ENCODE results near the gene MRM3.

MRM3 gene

GRCh38 chr17:807523-808294, 25.6 kb downstream of the MRM3 start:
- H3K27me3 ChIP-seq (ENCODE audit: low read depth, low read length) = no peaks in the 10 kb centered on the region
- no peaks in the 10 kb centered on the region for H3K79me2 ChIP-seq (ENCODE audit: low read length)
- H3K4me3 ChIP-seq (ENCODE audit: low read length) = no peak overlapping the region
- H3K4me2 ChIP-seq (ENCODE audit: low read length) = no peak overlapping the region
- TF ChIP-seq EZH2phosphoT487 (IDR thresholded peaks at IDR 0.05; ENCODE audit: low read depth) (no peak), CTCF (IDR thresholded peaks at IDR 0.05; ENCODE audit: low read depth, low read length) (no peak)
- no peak overlapping the region for H3K27ac ChIP-seq (ENCODE audit: low read length)
- no peaks in the 10 kb centered on the region for H3K36me3 ChIP-seq (replicated peaks; ENCODE audit: low read depth, low read length)
- H2AFZ ChIP-seq (ENCODE audit: low read depth, low read length) = no peak overlapping the region
- H3K9ac ChIP-seq (ENCODE audit: low read length) = no peak overlapping the region
- H4K20me1 ChIP-seq (ENCODE audit: insufficient read depth, low read length) = no peaks in the 10 kb centered on the region
- H3K9me3 ChIP-seq (ENCODE audit: insufficient read depth, low read length) = no peaks in the 10 kb centered on the region
- no peaks in the 10 kb centered on the region for H3K4me1 ChIP-seq (ENCODE audit: low read length)

- Histone ChIP-seq H3K79me2 (ENCODE audit: low read length) (no peaks in the 10 kb centered on the region), H3K4me1 (ENCODE audit: low read length) (no peaks in the 10 kb centered on the region), H3K27ac (ENCODE audit: low read length) (no peak overlapping the region), H3K36me3 (replicated peaks; ENCODE audit: low read depth, low read length) (no peaks in the 10 kb centered on the region), H3K9me3 (ENCODE audit: insufficient read depth, low read length) (no peaks in the 10 kb centered on the region), H4K20me1 (ENCODE audit: insufficient read depth, low read length) (no peaks in the 10 kb centered on the region), H3K9ac (ENCODE audit: low read length) (no peak overlapping the region), H3K4me3 (ENCODE audit: low read length) (no peak overlapping the region), H2AFZ (ENCODE audit: low read depth, low read length) (no peak overlapping the region), H3K4me2 (ENCODE audit: low read length) (no peak overlapping the region), H3K27me3 (ENCODE audit: low read depth, low read length) (no peaks in the 10 kb centered on the region)
- TF ChIP-seq EZH2phosphoT487 (IDR thresholded peaks at IDR 0.05; ENCODE audit: low read depth) = no peak
- TF ChIP-seq CTCF (IDR thresholded peaks at IDR 0.05; ENCODE audit: low read depth, low read length) = no peak
Observed at GRCh38 chr17:811051-811784, 29.1 kb downstream of the MRM3 start.

GRCh38 chr17:812638-813204, 30.6 kb downstream of the MRM3 start:
- Histone ChIP-seq H3K4me1 (ENCODE audit: low read length) (no peaks in the 10 kb centered on the region), H3K9ac (ENCODE audit: low read length) (no peak overlapping the region), H3K9me3 (ENCODE audit: insufficient read depth, low read length) (no peaks in the 10 kb centered on the region), H4K20me1 (ENCODE audit: insufficient read depth, low read length) (no peaks in the 10 kb centered on the region), H3K27ac (ENCODE audit: low read length) (no peak overlapping the region), H3K27me3 (ENCODE audit: low read depth, low read length) (no peaks in the 10 kb centered on the region), H3K4me2 (ENCODE audit: low read length) (no peak overlapping the region), H3K36me3 (replicated peaks; ENCODE audit: low read depth, low read length) (no peaks in the 10 kb centered on the region), H3K4me3 (ENCODE audit: low read length) (no peak overlapping the region), H3K79me2 (ENCODE audit: low read length) (no peaks in the 10 kb centered on the region), H2AFZ (ENCODE audit: low read depth, low read length) (no peak overlapping the region)
- TF ChIP-seq CTCF (IDR thresholded peaks at IDR 0.05; ENCODE audit: low read depth, low read length) (no peak), EZH2phosphoT487 (IDR thresholded peaks at IDR 0.05; ENCODE audit: low read depth) (no peak)

DNA sequence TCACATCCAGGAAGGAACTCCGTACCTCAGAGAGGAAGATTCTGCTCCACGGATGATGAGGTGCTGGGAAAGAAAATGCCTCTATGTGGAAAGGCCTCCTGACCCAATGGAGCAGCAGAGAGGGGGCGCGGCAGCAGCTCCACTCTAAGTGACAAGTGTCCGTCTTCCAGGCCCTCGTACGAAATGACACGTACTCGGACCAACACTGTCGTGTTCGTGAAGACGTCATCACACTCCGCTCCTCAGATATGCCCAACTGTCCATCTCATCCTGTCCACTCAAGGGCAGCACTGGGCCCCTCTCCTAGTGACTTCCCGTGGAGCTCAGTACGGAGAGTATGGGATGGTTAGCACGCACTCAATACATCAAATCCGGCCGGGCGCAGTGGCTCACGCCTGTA, 32.2 kb downstream of the MRM3 start:
- Histone ChIP-seq H4K20me1 (ENCODE audit: insufficient read depth, low read length) (no peaks in the 10 kb centered on the region), H3K9ac (ENCODE audit: low read length) (no peak overlapping the region), H3K36me3 (replicated peaks; ENCODE audit: low read depth, low read length) (no peaks in the 10 kb centered on the region), H2AFZ (ENCODE audit: low read depth, low read length) (no peak overlapping the region), H3K4me3 (ENCODE audit: low read length) (no peak overlapping the region), H3K9me3 (ENCODE audit: insufficient read depth, low read length) (no peaks in the 10 kb centered on the region), H3K27me3 (ENCODE audit: low read depth, low read length) (no peaks in the 10 kb centered on the region), H3K4me1 (ENCODE audit: low read length) (no peaks in the 10 kb centered on the region), H3K79me2 (ENCODE audit: low read length) (no peaks in the 10 kb centered on the region), H3K27ac (ENCODE audit: low read length) (no peak overlapping the region), H3K4me2 (ENCODE audit: low read length) (no peak overlapping the region)
- TF ChIP-seq EZH2phosphoT487 (IDR thresholded peaks at IDR 0.05; ENCODE audit: low read depth) = no peak
- TF ChIP-seq CTCF (IDR thresholded peaks at IDR 0.05; ENCODE audit: low read depth, low read length) = no peak
